NCI-H2081 (cell line): Measurements from ENCODE around the gene OTUD7B.
"Not testable (repeated sequence)": the region's sequence is repeated elsewhere in the genome, so short reads cannot be mapped to it uniquely, and the experiment has no call there.

ENCODE experiments used
- DNase-seq, 2 experiments: peaks; one replicate each; lab custom pipeline; 2025; lab: John Stamatoyannopoulos, UW

The OTUD7B gene

DNA sequence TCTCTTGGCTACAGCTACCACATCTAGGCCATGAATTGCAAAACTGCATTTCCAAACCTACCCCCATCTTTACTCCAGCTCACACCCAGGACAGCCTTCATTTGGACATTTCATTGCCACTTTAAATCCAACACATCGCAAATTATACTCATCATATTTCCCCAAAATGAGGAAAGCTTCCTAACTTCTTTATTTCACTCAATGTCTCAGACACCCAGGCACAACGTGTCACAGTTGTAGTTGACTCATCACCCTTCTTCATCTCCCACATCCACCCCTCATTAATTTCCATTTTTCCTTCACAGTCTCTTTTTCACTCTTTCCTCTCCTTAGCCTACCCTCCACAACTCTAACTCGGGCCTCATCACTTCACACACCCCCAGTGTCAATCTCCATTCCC lies 6.7 kb downstream of the OTUD7B start:
- DNase-seq = no peak

DNA sequence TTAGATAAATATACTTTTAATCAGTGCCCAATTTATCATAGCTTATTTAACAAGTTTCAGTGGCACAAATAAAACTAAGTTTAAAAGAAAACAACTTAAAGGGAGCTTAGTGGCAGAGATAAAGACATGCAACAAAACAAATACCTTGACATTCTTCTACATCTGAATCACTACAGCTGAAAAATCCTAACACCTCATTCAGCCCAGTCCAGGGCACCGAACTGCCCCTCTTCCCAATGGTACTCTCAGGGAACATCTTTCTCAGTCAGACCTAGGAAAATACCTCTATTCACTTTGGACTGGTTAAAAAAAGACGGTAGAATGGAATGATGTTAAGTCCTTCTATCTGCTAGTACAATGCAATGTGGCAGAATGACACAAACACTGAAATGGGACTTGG lies 8.3 kb downstream of the OTUD7B start:
- DNase-seq = no peak

DNA sequence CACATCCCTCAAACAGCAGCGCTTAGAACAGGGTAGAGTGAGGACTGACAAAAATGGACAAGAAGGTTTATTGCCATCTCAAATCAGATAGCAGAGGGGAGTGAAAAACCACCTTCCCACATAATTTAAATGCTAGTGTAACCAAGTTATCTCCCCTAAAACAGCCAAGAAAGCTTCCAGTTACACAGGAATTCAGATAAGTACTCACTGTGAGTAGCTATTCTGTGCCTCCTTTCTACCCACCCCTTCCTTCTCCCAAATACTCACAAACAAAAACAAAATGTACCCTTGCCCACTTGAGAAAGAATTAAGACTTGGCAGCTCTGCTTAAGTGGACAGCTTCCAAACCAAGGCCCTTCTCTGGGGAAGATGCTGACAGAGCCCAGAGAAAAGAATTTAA lies 9.1 kb downstream of the OTUD7B start:
- DNase-seq = no peak

DNA sequence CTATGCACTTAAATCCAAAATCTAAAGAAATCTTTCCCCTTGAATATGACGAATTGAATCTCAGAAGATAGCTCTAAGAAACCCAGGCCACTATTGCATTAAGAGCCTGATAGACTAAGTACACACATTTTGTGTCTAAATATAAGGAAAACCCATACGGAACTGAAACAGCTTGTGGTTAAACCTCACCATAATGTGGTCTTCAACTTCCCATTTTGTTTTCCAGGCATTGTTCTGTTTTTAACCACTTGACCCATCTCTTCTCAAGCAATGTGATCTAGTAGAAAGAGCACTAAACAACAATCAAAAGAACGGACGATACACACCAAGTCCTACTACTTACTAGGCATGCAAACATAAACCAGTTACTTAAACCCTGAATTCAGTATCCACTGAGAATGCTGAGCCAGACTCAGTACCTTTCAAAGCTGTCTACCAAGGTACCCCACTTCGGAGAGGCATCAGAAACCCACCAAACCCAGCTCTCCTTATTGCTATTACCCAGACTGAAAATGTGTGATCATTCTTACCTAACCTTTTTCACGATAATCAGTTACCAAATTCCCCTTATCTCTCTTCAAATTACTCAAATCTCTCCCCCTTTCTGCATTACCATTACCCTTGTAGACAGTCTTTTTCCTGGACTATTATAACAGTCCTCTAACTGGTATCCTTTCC lies 12.8 kb downstream of the OTUD7B start:
- DNase-seq = no peak

DNA sequence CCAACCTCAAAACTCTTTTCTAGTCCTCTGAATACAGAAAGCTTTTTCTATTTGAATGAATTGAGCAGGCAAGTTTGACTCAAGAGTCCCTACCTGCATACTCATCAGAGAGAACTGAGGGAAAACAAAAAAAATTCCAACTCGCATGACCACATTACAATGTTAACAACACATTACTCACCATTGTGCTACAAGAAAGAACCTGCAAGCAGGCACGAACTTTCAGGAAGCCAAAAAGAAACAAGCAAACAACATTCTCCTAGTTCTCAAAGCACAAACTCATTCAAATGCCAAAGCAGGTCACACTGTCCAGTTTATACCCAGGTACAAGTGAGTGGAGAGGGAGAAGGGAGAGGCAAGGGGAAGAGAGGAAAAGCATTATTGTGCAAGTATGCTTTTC lies 14.6 kb downstream of the OTUD7B start:
- no peak for DNase-seq

DNA sequence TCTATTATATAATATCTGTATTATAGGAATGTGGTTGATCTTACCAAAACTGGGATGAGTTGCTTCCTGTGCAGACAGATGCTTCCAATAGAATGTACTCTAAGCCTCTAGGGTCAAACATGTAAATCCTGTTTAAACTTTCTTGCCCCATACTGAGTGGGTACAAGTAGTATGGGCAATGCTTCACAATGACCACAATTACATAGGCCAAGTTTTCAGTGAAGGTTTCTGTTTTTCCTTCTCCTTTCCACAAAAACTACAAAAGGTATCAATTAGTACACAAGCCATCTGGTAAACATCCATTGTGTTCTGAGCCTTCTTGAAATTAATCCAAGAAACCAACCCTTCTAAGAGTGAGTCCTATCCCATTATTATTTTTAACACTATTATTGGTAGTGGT lies 16.8 kb downstream of the OTUD7B start:
- no peak for DNase-seq

DNA sequence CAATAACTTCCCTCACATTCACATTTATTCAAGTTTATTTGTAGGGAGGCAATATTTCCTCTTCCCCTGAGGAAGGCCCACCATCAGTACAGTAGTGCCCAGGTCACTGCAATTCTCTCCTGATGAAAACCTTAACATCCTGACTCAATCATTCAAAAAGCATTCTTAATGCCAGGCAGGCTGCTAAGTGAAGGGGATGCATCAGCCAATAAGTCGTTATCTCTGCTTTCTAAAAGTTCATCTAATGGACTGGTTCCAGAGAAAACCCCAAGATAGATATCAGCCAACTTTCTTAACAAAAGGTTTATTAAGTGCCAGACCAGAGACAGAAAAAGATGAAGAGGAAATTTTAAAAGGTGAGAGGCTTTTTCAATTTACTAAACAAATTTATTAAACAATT lies 17.3 kb downstream of the OTUD7B start:
- DNase-seq = no peak

DNA sequence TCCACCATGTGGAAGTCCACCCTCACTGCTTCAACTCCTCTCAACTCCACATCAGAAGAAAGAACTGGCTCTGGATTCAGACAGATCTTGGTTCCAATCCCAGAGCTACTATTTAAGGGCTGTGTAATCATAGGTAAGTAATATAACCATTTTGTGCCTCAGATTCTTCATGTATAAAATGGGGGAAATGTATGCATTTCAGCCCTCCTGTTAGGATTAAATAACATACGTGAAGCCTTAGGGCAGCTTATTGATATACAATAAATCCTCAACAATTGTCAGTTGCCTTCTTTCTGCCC lies 23.3 kb downstream of the OTUD7B start:
- DNase-seq = no peak

DNA sequence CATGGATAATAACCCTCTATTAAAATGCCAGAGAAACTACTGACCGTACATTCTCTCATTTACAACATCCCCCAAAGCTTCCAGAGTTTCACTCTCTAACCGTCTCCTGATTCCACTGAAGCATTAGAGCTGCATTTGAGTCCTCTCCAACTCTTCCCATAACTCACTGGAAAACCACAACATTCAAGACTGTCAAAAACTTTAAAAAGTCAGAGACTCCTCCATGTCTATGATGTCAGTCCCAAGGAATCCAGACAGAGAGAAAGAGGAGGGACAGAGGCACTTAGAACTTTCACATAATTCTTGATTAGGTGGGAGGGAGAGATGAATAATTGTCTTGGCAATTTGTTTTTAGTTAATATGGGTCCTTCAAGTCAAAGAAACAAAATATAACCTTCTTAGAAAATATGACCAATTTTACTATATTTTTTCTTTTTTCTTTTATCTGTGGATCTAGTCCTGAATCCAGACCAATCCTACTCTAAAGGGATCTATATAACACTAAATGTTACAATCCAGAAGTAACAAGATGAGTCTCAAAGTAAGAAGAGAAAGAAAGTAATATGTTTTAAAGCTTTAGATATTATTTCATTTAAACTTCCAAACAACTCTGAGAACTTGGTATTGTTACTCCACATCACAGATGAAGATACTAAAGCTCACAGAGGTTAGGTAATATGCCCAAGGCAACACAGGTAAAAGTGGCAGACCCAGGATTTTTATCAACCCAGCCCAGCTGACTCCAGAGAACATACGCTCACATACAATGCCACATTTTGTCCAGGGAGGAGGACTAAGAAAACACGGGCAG lies 23.8 kb downstream of the OTUD7B start:
- DNase-seq = no peak

DNA sequence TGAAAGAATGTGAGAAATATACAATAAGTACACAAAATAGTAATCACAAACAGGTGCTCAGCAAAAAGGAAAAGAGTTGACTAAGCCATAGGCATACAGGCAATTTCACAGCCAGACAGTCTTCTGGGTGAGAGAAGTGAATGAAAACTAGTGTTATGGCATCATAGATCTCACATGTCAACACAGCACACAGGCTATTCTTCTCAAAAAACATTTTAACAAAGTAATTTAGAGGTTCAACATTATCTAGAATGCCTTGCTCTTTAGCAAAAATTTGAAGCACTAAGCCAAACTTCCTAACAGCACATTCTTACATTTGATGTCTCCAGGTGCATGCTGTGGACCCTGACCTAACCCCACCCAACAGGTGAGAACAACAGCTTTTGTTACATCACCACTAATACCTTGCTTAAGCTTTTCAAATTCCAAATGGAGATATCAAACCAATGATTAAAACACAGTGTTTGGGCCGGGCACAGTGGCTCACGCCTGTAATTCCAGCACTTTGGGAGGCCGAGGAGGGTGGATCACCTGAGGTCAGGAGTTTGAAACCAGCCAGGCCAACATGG lies 30.5 kb downstream of the OTUD7B start:
- no peak for DNase-seq

DNA sequence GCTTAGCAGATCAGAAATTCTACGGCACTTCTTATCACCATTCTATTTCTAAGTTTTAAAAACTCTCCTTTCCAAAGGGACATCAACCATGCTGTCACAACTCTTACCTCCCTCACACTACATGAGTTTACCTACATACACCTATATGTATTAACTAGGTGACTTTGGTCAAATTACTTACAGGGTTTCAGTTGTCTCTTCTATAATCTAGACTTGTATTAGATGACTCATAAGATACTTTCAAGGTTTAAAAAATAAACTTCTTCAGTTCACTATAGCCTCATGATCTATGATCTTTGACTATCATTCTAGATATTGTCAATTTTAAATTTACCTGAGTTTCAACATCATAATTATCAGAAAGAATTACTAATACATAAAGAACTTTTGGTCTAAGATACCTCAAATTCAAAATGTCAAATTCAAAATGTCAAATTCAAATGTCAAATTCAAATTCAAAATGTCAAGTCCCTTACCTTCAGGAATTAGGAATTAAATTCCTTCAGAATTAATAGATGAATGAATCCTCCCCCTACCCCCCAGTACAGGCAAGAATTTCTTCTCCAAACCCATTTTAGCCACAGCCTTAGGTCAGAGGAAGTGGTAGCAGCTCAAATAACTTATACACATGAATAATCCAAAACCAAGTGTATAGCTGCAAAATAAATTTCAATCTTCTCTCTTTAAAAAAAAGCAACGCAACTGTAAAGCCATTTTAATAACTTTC lies 31.1 kb downstream of the OTUD7B start:
- no peak for DNase-seq

DNA sequence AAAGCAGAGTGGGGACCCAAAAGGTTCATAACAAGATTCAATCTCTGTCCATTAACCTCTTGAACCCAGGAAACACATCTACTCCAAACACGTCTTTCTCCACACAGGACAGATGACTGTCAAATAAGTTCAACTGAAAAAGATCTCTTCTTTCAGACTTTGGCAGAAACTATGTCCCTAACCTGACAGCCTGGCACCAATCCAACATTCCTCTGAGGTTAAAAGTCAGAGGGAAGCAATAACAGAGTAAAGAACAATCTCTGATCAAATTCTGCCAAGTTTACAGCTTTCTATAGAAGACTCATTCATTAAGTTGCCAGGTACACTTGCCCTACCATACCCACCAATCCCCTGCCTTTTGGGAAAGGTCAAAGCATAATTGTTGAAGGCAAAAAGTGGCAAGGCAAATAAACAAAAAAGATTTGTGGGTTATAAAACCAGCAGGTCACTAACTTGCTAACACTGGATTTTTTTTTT lies 31.9 kb downstream of the OTUD7B start:
- no peak for DNase-seq

DNA sequence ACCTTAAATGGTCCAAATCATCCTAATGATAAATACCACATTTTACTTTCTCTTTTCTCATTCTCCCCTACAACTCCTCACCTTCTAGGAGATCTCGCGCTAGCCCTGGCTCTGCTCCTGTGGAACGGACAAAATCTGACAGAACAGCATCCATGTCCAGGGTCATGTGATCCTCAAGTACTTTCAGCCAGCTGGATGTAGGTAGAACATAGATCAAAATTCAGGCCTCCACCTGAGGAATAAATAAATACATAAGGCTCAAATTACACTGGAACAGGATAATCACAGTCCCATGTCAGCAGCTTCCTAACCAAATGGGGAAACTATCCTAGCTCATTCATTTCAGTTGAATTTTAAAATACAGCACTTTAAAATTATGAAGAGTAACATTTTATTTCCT lies 33.2 kb downstream of the OTUD7B start:
- peak; percentile 5 to 61 for DNase-seq

DNA sequence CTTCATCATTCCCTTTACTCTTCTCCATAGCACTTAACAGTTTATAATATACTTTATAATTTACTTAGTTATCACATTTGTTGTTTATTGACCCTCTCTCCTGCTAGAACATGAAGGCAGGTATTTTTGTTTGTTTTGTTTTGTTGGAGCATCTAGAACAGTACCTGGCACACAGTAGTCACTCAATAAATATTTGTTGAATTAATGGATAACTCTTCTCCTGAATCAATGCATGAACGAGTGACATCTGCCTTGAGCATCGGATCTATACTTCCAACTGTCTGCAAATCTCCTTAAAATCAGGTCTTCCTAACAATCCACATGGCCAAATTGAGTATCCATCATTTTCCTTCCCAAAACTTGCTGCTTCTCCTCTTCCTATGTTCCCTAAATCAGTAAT lies 38.0 kb downstream of the OTUD7B start:
- no peak for DNase-seq

DNA sequence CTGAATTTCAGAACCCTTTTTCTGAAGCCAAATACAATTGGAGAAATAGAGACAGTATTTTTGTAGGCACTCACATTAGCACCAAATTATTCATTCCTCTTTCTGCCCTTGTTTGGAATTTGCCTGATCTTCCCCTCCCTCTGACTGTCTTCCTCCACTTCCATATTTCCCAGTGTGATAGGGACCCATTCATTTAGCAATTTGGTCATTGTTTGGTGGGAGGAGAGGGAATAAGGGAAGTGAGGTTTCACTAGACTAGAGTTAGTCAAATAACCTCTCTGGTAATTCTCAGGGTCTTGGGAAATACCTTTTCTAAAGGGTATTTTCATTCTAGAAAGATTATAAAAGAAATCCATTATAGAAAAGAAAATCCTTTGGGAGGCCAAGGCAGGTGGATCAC lies 42.9 kb downstream of the OTUD7B start:
- no peak for DNase-seq

DNA sequence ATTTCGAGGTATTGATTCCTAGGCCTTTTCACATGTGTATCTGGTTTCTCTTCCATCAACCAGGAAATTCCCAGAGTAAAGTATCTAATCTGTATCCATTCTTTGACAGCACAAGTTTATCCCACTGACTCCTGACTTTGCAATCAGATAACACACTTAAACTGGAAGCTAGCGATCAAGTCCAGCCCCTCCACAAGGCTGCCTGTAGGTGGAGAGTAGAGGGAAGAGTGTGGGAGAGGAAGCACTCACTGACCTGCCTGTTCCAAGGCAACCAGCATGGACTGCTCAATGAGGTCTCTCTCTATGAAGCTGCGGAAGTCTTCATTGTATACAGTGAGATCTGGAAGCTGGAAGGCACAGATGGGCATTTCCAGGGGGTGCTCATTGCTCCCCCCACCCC lies 43.5 kb downstream of the OTUD7B start:
- no peak for DNase-seq

DNA sequence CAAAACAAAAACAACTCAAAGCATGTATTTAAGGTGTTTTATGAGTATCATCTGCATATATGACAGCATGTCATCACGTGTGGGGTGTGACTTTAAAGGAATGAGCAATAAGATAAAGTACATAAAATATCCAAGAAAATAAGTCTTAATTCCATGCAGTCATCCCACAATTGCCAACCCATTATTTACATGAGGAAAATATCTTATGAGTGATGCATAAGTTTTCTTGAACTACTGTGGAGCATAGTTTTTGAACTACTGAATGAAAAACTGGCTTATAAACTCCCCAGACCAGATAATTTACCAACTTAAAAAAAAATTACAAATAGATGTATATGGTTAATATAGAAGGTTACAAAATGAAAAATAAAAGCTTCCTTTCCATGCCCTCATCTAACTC lies 44.1 kb downstream of the OTUD7B start:
- DNase-seq = no peak

DNA sequence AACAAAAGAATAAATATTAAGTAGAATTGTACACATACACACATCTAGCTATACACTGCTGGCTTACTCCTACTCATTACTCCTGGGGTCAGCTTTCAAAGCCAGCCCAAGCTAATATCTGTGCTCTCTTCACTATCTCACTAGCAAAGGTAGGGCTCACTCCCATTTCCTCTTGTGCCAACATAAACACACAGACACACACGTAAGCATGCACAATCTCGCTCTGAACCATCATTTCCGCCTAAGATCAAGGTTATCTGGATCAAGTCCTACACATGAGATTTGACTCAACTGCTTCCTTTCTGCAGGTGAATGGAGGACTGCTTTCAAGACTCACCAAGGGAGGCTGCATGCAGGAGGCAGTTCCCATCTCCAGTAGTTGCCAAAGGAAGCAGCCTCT lies 45.1 kb downstream of the OTUD7B start:
- DNase-seq = no peak

DNA sequence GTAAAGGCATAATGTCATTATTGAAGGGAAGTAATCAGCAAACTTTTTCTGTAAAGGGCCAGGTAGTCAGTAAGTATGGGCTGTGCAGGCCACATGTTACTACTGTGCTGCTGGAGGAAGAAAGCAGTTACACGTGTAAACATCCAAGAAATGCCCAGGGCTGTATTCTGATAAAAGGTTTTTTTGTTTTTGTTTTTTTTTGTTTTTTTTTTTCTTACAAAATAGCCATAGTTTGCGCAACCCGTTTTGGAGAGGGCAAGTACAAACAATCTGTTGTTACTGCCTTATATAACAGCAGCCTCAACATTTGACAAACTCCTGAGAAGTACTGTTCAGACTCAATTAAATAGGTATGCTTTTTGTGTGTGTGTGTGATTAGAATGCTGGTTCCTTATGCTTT lies 47.2 kb downstream of the OTUD7B start:
- DNase-seq = no peak

DNA sequence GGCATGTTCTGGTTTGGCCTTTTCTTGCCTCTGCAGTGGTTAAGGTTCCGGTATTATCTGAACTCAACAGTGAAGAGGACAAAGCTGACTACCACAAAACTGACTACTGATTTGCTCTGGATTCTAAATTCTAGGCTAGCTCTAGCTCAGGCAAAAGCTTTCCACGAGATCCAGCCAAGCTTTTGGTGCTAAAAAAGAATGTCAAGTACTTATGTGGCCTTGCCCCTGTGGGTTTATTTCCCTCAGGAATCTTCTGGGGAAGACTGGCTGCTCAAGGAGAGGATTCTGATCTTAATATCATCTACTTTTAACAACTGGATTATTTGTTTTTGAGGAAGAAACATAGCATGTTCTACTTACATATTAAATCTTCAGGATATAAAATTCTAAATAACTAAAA lies 47.8 kb downstream of the OTUD7B start:
- DNase-seq = no peak

DNA sequence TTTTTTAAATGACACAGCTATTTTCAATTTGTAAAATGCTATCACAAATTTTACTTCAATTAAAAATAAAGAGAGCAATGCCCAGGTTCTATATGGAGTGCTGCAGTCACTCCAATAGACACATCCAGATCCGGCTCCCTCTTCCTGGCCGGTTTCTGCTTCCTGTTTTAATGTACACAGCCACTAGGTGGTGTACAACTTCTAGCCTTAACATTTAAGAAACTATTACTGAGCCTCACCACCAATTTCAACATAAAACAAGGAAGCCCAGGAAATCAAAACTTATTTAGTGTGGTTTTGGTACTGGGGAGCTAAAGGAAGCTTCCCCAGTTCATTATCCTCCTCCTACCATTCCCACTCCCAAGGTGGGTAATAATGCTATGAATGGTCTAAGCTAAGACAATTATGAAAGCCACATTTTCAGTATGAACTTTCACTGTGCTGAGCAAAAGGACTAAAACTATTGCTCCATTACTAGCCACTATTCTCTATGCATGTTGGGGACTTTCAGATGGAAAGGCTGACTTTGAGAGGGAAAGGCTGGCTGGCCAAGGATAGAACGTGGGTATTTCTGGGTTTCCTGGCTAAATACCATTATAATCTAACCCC lies 48.4 kb downstream of the OTUD7B start:
- DNase-seq = peak; percentile 76 to 80

DNA sequence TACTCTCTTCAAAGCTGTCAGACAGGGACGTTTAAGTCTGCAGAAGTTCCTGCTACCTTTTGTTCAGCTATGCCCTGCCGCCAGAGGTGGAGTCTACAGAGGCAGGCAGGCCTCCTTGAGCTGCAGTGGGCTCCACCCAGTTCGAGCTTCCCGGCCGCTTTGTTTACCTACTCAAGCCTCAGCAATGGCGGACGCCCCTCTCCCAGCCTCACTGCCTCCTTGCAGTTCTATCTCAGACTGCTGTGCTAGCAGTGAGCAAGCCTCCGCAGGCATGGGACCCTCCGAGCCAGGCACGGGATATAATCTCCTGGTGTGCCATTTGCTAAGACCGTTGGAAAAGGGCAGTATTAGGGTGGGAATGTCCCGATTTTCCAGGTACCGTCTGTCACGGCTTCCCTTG lies 53.0 kb downstream of the OTUD7B start:
- DNase-seq = not testable (repeated sequence)
